Smooth muscle cell (in vitro differentiated cells): ENCODE measurements around the gene AHSG. TPM values are rescaled to one million over a fixed set of nuclear protein-coding genes. Genes with fewer than 3 reads are reported as not detected.

Experiments
- DNase-seq: peaks from one replicate; lab custom pipeline; 2025; ENCODE audit not compliant: unreplicated experiment; lab: John Stamatoyannopoulos, UW
- H2AFZ ChIP-seq: fragments of 200-600 bp; sonication (generic); 2 replicates; pipeline ENCODE4 v1.6.0; 2016; ENCODE audit warnings: antibody characterized with exemption, low read depth, mild to moderate bottlenecking
- H3F3A ChIP-seq: fragments of 200-600 bp; sonication (generic); 2 replicates; pipeline ENCODE4 v1.6.0; 2017; ENCODE audit warnings: antibody characterized with exemption, low read depth
- H3K27ac ChIP-seq: fragments of 200-600 bp; sonication (generic); 2 replicates; pipeline ENCODE4 v1.5.1; 2016; ENCODE audit warnings: low read depth, mild to moderate bottlenecking
- H3K27me3 ChIP-seq: fragments of 200-600 bp; sonication (generic); 2 replicates; pipeline ENCODE4 v1.6.1; 2016; ENCODE audit warnings: low read depth, mild to moderate bottlenecking
- H3K36me3 ChIP-seq: fragments of 200-600 bp; sonication (generic); 2 replicates; pipeline ENCODE4 v1.5.1; 2016; ENCODE audit warnings: low read depth
- H3K4me1 ChIP-seq: fragments of 200-600 bp; sonication (generic); 2 replicates; pipeline ENCODE4 v1.5.1; 2016; ENCODE audit warnings: low read depth
- H3K4me2 ChIP-seq: fragments of 200-600 bp; sonication (generic); 2 replicates; pipeline ENCODE4 v1.6.0; 2016; ENCODE audit warnings: mild to moderate bottlenecking
- H3K4me3 ChIP-seq: fragments of 200-600 bp; sonication (generic); 2 replicates; pipeline ENCODE4 v1.5.1; 2016; ENCODE audit warnings: mild to moderate bottlenecking
- H3K79me2 ChIP-seq: fragments of 200-600 bp; sonication (generic); 2 replicates; pipeline ENCODE4 v1.6.0; 2016; ENCODE audit warnings: low read depth, mild to moderate bottlenecking
- H3K9ac ChIP-seq: fragments of 200-600 bp; sonication (generic); 2 replicates; pipeline ENCODE4 v1.6.0; 2016; ENCODE audit warnings: low read depth
- H3K9me3 ChIP-seq: fragments of 200-600 bp; sonication (generic); replicated peaks from 2 replicates; pipeline ENCODE4 v1.5.1; 2016; ENCODE audit warnings: low read depth
- H4K20me1 ChIP-seq: fragments of 200-600 bp; sonication (generic); 2 replicates; pipeline ENCODE4 v1.6.0; 2016; ENCODE audit warnings: low read depth
- WGBS: methylation state at CpG from one replicate; pipeline ENCODE4 v1.1.7; 2016; ENCODE audit warnings: low lambda C conversion rate; 5-methylcytosine and 5-hydroxymethylcytosine counted together
- polyA plus RNA-seq: library from polyadenylated mRNA; unstranded; fragments of >200 nt; fragmentation: Nextera tagmentation; extraction: Ambion mirVana; gene quantifications from 2 replicates; pipeline ENCODE4 v1.2.1, GENCODE V29; 2016
- total RNA-seq: library from RNA; depleted of rRNA; stranded (reverse); fragments of >200 nt; gene quantifications from 2 replicates; pipeline ENCODE4 v1.2.3, GENCODE V29; 2014
- TF ChIP-seq, protein P1 (sequence below): fragments of 200-600 bp; sonication (generic); IDR thresholded peaks from 2 replicates; pipeline ENCODE4 v1.5.1; 2017; ENCODE audit warnings: borderline replicate concordance, mild to moderate bottlenecking, antibody characterized with exemption; ENCODE audit not compliant: insufficient read depth, poor library complexity, severe bottlenecking

AHSG gene
- total and polyA plus RNA-seq, 2 experiments from 2014 or later, result 0.16 to 0.18 TPM

DNA sequence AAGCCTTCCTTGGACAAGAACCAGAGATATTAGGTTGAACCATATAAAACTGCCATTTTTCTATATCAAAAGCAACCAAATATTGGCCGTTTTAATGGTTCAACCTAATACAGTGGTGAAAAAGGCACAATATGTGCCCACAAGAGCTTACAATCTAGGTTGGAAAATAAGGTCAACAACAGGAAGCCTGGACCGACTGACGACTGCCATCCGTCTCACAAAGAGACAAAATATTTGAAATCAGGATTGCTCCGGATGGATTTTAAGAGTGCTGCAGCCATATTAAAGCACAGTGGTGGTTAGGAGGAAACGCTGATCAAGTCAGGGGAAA, 1.4 kb downstream of the AHSG start:
- H3K27me3 ChIP-seq, result peaks cover 15% of the 10 kb centered on the region
- no peak overlapping the region for H3K9ac ChIP-seq
- no peaks in the 10 kb centered on the region for H4K20me1 ChIP-seq
- TF ChIP-seq, protein P1, sequence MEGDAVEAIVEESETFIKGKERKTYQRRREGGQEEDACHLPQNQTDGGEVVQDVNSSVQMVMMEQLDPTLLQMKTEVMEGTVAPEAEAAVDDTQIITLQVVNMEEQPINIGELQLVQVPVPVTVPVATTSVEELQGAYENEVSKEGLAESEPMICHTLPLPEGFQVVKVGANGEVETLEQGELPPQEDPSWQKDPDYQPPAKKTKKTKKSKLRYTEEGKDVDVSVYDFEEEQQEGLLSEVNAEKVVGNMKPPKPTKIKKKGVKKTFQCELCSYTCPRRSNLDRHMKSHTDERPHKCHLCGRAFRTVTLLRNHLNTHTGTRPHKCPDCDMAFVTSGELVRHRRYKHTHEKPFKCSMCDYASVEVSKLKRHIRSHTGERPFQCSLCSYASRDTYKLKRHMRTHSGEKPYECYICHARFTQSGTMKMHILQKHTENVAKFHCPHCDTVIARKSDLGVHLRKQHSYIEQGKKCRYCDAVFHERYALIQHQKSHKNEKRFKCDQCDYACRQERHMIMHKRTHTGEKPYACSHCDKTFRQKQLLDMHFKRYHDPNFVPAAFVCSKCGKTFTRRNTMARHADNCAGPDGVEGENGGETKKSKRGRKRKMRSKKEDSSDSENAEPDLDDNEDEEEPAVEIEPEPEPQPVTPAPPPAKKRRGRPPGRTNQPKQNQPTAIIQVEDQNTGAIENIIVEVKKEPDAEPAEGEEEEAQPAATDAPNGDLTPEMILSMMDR, result no peak
- no peak overlapping the region for H2AFZ ChIP-seq
- no peak overlapping the region for H3K4me3 ChIP-seq
- no peaks in the 10 kb centered on the region for H3K79me2 ChIP-seq
- WGBS, result 79% methylated on average over 6 of the region's 6 CpGs
- H3K4me1 ChIP-seq, result no peaks in the 10 kb centered on the region
- no peaks in the 10 kb centered on the region for H3F3A ChIP-seq
- no peaks in the 10 kb centered on the region for H3K36me3 ChIP-seq
- H3K9me3 ChIP-seq, result no peaks in the 10 kb centered on the region
- DNase-seq, result no peak
- no peak overlapping the region for H3K4me2 ChIP-seq
- no peak overlapping the region for H3K27ac ChIP-seq

DNA sequence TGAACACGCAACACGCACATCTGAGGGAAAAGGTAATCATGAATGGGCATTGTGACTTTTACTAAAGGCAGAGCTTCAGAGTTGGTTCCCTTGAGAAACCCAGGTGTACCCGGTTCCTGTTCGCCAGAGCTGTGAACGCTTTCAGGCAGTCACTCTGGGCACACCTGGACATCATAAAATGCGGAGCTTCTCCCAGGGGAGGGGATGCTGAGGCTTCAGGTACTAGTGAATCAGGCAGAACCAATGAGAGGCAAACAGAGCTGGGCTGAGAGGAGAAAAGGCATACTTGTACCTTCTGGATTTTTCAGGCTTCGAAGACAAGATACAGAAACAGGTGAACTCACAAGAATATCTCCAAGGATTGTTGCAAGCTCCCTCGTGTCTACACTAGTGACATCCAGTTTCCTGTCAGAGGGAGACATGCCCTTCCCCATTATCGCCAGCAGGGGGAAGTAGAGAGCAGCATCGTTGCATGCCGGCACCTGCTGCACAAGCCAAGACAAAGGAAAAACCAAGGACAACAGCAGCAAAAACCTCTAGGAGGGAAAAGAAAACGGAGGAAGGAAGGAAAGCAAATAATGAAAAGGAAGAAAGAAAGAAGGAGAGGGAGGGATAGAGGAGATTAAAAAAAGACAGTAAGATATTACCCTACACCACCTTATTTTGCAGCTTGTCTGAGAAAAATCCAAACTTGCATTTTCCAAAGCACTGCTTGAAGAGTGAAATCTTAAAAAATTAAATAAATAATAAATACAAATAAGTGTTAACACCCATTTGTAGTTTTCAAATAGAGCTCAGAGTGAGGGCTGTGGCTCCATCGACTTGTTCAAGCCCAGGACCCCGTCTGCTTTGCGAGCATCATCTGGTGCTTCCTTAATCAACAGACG, 2.0 kb downstream of the AHSG start:
- Histone ChIP-seq H3K79me2 (no peaks in the 10 kb centered on the region), H4K20me1 (no peaks in the 10 kb centered on the region), H3K27ac (no peak overlapping the region), H3K9me3 (no peaks in the 10 kb centered on the region), H3K27me3 (peaks cover 15% of the 10 kb centered on the region), H3K4me2 (no peak overlapping the region), H3F3A (no peaks in the 10 kb centered on the region), H3K4me1 (no peaks in the 10 kb centered on the region), H3K4me3 (no peak overlapping the region), H3K9ac (no peak overlapping the region), H2AFZ (no peak overlapping the region), H3K36me3 (no peaks in the 10 kb centered on the region)
- WGBS, result 36% methylated on average over 16 of the region's 16 CpGs
- TF ChIP-seq, protein P1, result peak; percentile 96
- DNase-seq, result peak; percentile 16

DNA sequence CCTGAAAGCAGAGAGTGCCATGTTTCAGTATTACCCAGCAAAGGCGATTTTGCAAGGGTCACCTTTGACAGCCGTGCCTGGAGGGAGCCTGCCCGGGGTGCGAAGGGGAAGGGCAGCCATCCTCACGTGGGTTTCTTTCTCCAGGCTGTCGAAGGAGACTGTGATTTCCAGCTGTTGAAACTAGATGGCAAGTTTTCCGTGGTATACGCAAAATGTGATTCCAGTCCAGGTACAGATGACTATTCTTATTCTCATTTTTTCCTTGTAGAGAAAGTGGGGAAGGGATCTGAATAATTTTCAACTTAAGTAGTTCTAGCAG, 3.4 kb downstream of the AHSG start:
- WGBS, result 94% methylated on average over 8 of the region's 8 CpGs

More for the DNA sequence above, 3.4 kb downstream of the AHSG start:
- no peaks in the 10 kb centered on the region for H3K79me2 ChIP-seq
- no peak overlapping the region for H3K4me2 ChIP-seq
- peaks cover 15% of the 10 kb centered on the region for H3K27me3 ChIP-seq
- TF ChIP-seq, protein P1, result no peak
- no peak overlapping the region for H3K27ac ChIP-seq
- no peak overlapping the region for H3K4me3 ChIP-seq
- H3K9ac ChIP-seq, result no peak overlapping the region
- no peaks in the 10 kb centered on the region for H3K9me3 ChIP-seq
- no peaks in the 10 kb centered on the region for H3K36me3 ChIP-seq
- no peaks in the 10 kb centered on the region for H4K20me1 ChIP-seq
- H2AFZ ChIP-seq, result no peak overlapping the region
- no peaks in the 10 kb centered on the region for H3K4me1 ChIP-seq
- DNase-seq, result no peak
- H3F3A ChIP-seq, result no peaks in the 10 kb centered on the region
